HG03139 (cell line): ENCODE results near the gene EPAS1.

ENCODE experiments used
- ATAC-seq: cut with Tn5 transposase; IDR thresholded peaks from one replicate; pipeline ENCODE4 v1.9.1; 2021; ENCODE audit not compliant: unreplicated experiment

The EPAS1 gene

DNA sequence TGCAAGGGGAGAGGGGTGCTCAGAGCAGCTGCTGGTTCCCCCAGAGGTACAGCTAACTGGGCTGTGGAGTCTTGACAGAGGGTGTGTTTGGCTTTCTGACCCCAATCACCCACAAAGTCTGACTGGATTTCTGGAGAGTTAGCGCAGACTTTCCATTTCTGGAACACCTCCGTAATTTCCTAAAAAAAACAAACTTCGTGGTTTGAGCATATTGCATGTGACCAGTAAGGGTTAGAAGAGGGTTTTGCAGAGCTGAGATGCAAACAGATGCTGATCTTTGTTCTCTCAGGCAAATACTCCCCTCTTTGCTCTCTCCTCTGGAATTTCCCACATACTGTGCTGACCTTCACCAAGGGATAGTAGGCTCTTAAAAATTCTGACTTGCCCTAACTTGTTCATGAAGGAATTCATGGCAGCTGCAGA, 137.7 kb downstream of the EPAS1 start:
- ATAC-seq, result no peak

DNA sequence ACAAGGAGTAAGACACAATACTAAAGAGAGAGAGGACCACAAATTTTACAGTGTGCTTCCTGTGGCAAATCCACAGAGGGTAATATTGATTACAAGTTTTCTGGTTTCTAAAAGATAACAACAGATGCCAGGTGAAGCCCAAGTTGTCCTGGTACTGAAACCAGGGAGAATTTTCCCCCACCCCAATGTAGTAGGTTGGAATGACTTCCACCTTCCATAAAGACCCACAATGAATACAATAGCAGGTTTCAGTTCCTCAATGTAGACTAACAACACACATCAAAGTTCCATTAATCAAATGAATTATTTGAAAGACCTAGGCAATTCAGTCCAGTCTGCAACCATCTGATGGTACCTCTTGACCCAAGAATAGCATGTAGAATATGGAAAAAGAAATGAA, 138.1 kb downstream of the EPAS1 start:
- no peak for ATAC-seq

DNA sequence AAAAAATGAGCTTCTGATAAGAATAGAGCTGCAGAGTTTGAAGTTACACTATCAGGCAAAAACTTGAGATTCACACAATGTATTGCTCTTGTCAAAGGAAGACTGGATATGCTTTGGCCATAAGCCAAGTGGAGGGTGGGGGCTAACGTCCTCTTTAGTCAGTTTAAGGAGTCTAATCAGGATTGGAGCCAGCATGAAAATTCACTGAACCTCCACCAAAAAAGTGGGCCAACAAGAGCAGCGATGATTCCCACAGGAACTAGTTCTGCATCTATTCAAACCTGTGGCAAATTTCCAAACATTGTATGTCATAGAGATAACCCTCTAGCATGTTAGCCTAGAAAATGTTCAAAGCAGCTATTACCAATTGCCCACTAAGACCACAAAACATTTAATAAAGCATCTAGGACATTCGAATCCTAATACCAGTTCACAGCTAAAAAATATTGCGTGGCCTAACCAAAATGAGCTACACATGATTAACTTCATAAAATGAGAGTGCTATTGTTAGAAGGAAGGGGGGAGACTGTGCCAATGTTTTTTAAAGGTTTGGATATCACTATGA, 138.7 kb downstream of the EPAS1 start:
- no peak for ATAC-seq
